NCI-H1105 treated with DMSO at 0.1 percent for 48 hours (cell line): ENCODE results near the gene LIN7A.
"Not testable (repeated sequence)": the region's sequence is repeated elsewhere in the genome, so short reads cannot be mapped to it uniquely, and the experiment has no call there.

ENCODE experiments used
- DNase-seq: peaks from one replicate; lab custom pipeline; 2025; lab: John Stamatoyannopoulos, UW

Gene LIN7A

GRCh38 chr12:80807640-80808288 is 130.0 kb downstream of the LIN7A start:
- DNase-seq, result no peak

GRCh38 chr12:80805106-80805505 is 132.6 kb downstream of the LIN7A start:
- DNase-seq, result no peak

- DNase-seq, result no peak
Observed at GRCh38 chr12:80802652-80803400, 134.9 kb downstream of the LIN7A start.

GRCh38 chr12:80798281-80798680 is 139.5 kb downstream of the LIN7A start:
- DNase-seq, result no peak

- no peak for DNase-seq
Observed at GRCh38 chr12:80794551-80794950, 143.2 kb downstream of the LIN7A start.

GRCh38 chr12:80792861-80793260 is 144.9 kb downstream of the LIN7A start:
- DNase-seq, result no peak

- no peak for DNase-seq
Observed at GRCh38 chr12:80791863-80792262, 145.9 kb downstream of the LIN7A start.

GRCh38 chr12:80788407-80788806 is 149.3 kb downstream of the LIN7A start:
- not testable (repeated sequence) for DNase-seq

- not testable (repeated sequence) for DNase-seq
Observed at GRCh38 chr12:80782963-80783470, 154.7 kb downstream of the LIN7A start.

- DNase-seq, result no peak
Observed at GRCh38 chr12:80781313-80781712, 156.4 kb downstream of the LIN7A start.

- no peak for DNase-seq
Observed at GRCh38 chr12:80780746-80781145, 157.0 kb downstream of the LIN7A start.

- DNase-seq, result peak; percentile 99
Observed at GRCh38 chr12:80778005-80778541, 159.7 kb downstream of the LIN7A start.

- no peak for DNase-seq
Observed at GRCh38 chr12:80777587-80777986, 160.1 kb downstream of the LIN7A start.

GRCh38 chr12:80776706-80777105 is 161.0 kb downstream of the LIN7A start:
- DNase-seq, result no peak

- no peak for DNase-seq
Observed at GRCh38 chr12:80770958-80771357, 166.8 kb downstream of the LIN7A start.

- DNase-seq, result no peak
Observed at GRCh38 chr12:80769553-80770140, 168.1 kb downstream of the LIN7A start.

- DNase-seq, result no peak
Observed at GRCh38 chr12:80766897-80767296, 170.8 kb downstream of the LIN7A start.

GRCh38 chr12:80766210-80766609 is 171.5 kb downstream of the LIN7A start:
- no peak for DNase-seq

GRCh38 chr12:80763874-80764273 is 173.9 kb downstream of the LIN7A start:
- DNase-seq, result peak; percentile 71

- DNase-seq, result no peak
Observed at GRCh38 chr12:80761838-80762237, 175.9 kb downstream of the LIN7A start.

GRCh38 chr12:80756875-80757274 is 180.9 kb downstream of the LIN7A start:
- no peak for DNase-seq

GRCh38 chr12:80754274-80754673 is 183.5 kb downstream of the LIN7A start:
- DNase-seq, result no peak

GRCh38 chr12:80752464-80752863 is 185.3 kb downstream of the LIN7A start:
- no peak for DNase-seq
